ENCODE results near the gene SMDT1. TPM values are rescaled to one million over a fixed set of nuclear protein-coding genes. Genes with fewer than 3 reads are reported as not detected.
"Not testable (repeated sequence)": the region's sequence is repeated elsewhere in the genome, so short reads cannot be mapped to it uniquely, and the experiment has no call there.

SMDT1 gene
- total RNA-seq, 1 donor from 2014 or later, result 67.9 TPM

DNA sequence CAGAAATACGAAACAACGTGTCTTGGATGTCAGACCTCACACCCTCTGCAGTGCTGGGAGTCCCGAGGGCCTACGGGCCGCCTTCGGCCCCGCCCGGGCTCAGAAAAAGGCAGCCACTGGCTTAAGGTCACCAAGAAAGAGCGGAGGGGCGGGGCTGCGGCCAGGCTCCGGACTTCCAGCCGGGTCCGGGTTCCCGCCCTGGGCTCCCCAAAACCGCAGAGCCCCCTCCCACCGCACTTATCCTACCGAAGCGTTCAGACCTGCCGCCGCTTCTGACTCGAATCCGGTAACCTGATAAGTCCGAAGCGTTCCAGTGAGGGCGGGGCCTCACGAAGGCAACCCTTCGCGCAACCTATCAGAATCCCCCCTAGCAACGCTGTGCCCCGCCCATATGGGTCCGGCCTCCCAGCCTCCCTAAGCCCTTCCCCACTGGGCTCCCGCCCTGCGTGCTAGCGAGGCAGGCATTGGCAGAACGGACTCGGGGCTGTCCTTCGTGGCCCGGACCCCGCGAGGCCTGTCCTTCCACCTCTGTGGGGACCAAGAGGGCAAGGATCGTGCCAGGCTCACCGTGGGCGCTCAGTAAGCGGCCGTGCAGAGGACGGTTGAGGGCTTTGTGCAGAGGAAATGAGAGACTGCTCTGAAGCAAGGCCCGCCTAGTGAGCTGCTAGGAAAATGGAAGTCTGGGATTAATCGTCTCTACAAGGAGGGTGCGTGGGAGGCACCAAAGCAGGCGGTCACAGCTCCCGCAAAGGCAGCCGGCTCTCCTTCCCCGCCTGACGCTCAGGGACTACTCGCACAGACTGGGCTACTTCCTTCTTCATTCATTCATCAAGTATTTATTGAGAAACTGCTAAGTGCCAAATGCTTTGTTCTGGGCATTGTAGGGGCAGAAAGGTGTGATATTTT, 8.7 kb upstream of the SMDT1 start, which contains the start of gene NAGA:
TSS of gene NAGA (minus strand) at position 296 of the 906 bp plus-strand sequence. CDS start 515 bp downstream, outside the sequence.
- Mint-ChIP-seq H3K9me3 (ENCODE audit: unreplicated experiment) (no peaks in the 10 kb centered on the region), H3K27me3 (ENCODE audit: unreplicated experiment) (no peaks in the 10 kb centered on the region), H3K27ac (ENCODE audit: unreplicated experiment) (peak within 1 kb of the TSS; percentile 95), H3K4me3 (ENCODE audit: unreplicated experiment) (peak within 1 kb of the TSS; percentile 83), H3K36me3 (ENCODE audit: unreplicated experiment) (peaks cover 3% of the 10 kb centered on the region), H3K4me1 (ENCODE audit: unreplicated experiment) (peaks cover 19% of the 10 kb centered on the region)
- TF ChIP-seq, protein P1, sequence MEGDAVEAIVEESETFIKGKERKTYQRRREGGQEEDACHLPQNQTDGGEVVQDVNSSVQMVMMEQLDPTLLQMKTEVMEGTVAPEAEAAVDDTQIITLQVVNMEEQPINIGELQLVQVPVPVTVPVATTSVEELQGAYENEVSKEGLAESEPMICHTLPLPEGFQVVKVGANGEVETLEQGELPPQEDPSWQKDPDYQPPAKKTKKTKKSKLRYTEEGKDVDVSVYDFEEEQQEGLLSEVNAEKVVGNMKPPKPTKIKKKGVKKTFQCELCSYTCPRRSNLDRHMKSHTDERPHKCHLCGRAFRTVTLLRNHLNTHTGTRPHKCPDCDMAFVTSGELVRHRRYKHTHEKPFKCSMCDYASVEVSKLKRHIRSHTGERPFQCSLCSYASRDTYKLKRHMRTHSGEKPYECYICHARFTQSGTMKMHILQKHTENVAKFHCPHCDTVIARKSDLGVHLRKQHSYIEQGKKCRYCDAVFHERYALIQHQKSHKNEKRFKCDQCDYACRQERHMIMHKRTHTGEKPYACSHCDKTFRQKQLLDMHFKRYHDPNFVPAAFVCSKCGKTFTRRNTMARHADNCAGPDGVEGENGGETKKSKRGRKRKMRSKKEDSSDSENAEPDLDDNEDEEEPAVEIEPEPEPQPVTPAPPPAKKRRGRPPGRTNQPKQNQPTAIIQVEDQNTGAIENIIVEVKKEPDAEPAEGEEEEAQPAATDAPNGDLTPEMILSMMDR (IDR thresholded peaks at IDR 0.05), result no peak
- peak; percentile 97 for DNase-seq (ENCODE audit: extremely low spot score, unreplicated experiment)

DNA sequence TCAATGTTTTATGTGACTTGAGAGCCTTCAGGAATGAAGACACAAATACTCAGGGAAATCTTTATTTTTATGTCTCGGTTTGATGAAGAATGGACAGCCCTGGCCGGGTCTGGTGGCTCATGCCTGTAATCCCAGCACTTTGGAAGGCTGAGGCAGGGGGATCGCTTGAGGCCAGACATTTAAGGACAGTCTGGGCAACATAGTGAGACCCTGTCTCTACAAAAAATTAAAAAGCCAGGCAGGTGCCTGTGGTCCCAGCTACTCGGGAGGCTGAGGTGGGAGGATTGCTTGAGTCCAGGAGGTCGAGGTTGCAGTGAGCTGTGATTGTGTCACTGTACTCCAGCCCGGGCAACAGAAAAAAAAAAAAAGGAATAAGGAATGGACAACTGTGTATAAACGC, 8.0 kb upstream of the SMDT1 start:
- peak overlapping the region; percentile 83 for H3K4me3 Mint-ChIP-seq (ENCODE audit: unreplicated experiment)
- DNase-seq (ENCODE audit: extremely low spot score, unreplicated experiment); H3K36me3 Mint-ChIP-seq (ENCODE audit: unreplicated experiment); H3K9me3 Mint-ChIP-seq (ENCODE audit: unreplicated experiment); H3K27me3 Mint-ChIP-seq (ENCODE audit: unreplicated experiment): not testable (repeated sequence)
- H3K27ac Mint-ChIP-seq (ENCODE audit: unreplicated experiment), result peak overlapping the region; percentile 95
- peaks cover 19% of the 10 kb centered on the region for H3K4me1 Mint-ChIP-seq (ENCODE audit: unreplicated experiment)

DNA sequence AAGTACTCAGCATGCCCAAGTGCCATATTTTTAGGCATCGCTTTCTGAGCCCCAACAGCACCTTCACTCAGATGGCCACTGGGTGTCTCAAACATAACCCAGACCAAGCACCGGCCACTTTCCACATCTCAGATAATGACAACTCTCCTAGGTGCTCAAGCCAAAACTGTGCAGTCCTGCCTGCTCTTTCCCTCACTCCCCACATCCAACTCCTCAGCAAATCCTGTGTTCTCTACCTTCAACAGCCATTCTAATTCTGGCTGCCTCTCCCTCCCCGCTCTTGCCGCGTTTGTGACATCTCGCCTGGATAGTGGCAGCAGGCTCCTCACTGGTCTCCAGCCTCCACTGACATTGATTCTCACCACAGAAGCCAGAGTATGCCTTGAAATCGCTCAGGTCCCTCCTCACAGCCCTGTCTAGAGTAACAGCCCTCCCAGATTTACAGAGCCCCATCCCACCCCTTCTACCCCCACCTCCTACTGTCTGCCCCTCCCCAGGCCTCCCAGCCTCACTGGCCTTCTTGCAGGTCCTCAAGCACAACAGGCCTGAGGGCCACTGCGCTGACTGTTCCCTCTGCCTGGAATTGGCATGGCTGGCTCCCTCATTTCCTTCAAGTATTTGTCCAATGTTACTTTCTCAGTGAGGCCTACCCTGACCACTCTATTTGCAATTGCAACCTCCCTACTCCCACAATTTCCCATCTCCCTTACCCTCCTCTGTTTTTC, 6.7 kb upstream of the SMDT1 start:
- Mint-ChIP-seq H3K4me3 (ENCODE audit: unreplicated experiment) (no peak overlapping the region), H3K36me3 (ENCODE audit: unreplicated experiment) (no peaks in the 10 kb centered on the region), H3K27ac (ENCODE audit: unreplicated experiment) (no peak overlapping the region), H3K27me3 (ENCODE audit: unreplicated experiment) (no peaks in the 10 kb centered on the region), H3K4me1 (ENCODE audit: unreplicated experiment) (peaks cover 19% of the 10 kb centered on the region), H3K9me3 (ENCODE audit: unreplicated experiment) (no peaks in the 10 kb centered on the region)
- TF ChIP-seq, protein P1 (IDR thresholded peaks at IDR 0.05), result no peak
- DNase-seq (ENCODE audit: extremely low spot score, unreplicated experiment), result no peak

DNA sequence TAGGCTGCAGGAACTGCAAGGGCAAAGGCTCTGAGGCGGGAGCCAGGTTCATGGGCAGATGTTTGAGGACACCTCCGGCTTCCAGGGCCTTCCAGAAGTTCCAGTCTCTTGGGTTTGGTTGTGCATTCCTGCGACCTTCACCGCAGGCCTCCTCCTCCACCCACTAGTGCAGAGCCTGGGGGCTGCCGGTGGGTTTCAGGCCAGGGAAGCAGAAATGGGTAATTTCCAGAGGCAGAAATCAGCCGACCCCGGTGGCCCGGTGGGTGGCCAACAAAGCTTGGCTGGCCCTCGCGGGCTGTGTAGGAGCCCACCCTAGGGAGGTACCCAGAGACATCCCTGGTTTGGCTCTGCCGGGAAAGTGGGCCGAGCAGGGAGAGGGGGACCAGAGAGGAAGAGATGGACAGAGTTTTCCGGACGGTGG, 5.9 kb upstream of the SMDT1 start:
- H3K27ac Mint-ChIP-seq (ENCODE audit: unreplicated experiment), result no peak overlapping the region

DNA sequence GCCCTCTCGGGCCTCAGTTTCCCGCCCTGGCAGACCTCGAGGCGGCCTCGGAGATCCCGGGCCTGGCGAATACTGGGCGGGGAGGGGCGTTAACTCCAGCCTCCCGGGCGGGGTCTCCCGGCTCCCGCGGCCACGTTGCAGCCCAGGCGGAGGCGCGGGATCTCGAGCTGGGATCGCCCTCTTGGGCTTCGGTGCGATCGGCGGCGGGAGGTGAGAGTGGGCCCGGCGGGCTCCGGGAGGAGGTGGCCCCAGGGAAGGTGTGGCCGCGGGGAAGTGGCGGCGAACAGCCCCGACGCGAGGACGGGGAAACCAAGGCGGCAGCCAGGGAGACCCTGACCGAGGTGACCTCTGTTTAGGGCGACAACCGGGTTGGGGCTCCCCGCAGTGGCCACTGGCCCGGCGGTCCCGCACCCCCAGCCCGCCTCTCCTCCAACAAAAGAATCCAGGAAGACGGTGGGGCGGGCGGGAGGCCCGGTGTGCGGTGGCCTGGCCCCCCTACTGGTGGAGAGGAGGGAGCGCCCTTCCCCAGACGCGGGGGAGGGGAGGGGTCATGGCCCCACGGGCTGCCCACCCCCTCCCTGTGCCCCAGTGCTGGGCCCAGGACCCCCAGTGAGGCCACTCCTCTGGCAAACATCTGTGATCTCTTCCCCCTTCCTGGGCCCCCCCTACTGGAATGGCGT, 5.2 kb upstream of the SMDT1 start, which contains the start of gene PHETA2:
TSS of gene PHETA2 (plus strand) at position 117 of the 680 bp plus-strand sequence. CDS start 3,046 bp downstream, outside the sequence.
- no peak for DNase-seq (ENCODE audit: extremely low spot score, unreplicated experiment)
- H3K4me3 Mint-ChIP-seq (ENCODE audit: unreplicated experiment), result no peak within 1 kb of the TSS
- TF ChIP-seq, protein P1 (IDR thresholded peaks at IDR 0.05), result no peak
- no peaks in the 10 kb centered on the region for H3K36me3 Mint-ChIP-seq (ENCODE audit: unreplicated experiment)
- H3K4me1 Mint-ChIP-seq (ENCODE audit: unreplicated experiment), result peaks cover 25% of the 10 kb centered on the region
- H3K27me3 Mint-ChIP-seq (ENCODE audit: unreplicated experiment), result no peaks in the 10 kb centered on the region
- H3K9me3 Mint-ChIP-seq (ENCODE audit: unreplicated experiment), result no peaks in the 10 kb centered on the region
- no peak within 1 kb of the TSS for H3K27ac Mint-ChIP-seq (ENCODE audit: unreplicated experiment)

More for the DNA sequence above, 5.9 kb upstream of the SMDT1 start:
- no peak for DNase-seq (ENCODE audit: extremely low spot score, unreplicated experiment)
- H3K27me3 Mint-ChIP-seq (ENCODE audit: unreplicated experiment), result no peaks in the 10 kb centered on the region
- no peak overlapping the region for H3K4me3 Mint-ChIP-seq (ENCODE audit: unreplicated experiment)
- H3K9me3 Mint-ChIP-seq (ENCODE audit: unreplicated experiment), result no peaks in the 10 kb centered on the region
- TF ChIP-seq, protein P1 (IDR thresholded peaks at IDR 0.05), result no peak
- H3K4me1 Mint-ChIP-seq (ENCODE audit: unreplicated experiment), result peaks cover 19% of the 10 kb centered on the region
- H3K36me3 Mint-ChIP-seq (ENCODE audit: unreplicated experiment), result no peaks in the 10 kb centered on the region

Data from osteocyte (in vitro differentiated cells).